A172 (cell line): Measurements from ENCODE around the gene KSR1. TPM values are rescaled to one million over a fixed set of nuclear protein-coding genes. Genes with fewer than 3 reads are reported as not detected.
"Not testable (repeated sequence)": the region's sequence is repeated elsewhere in the genome, so short reads cannot be mapped to it uniquely, and the experiment has no call there.

Source experiments
- DNase-seq: peaks from one replicate; pipeline ENCODE4 v3.0.0-alpha.2; 2015; ENCODE audit warnings: low spot score
- total RNA-seq: library from RNA; depleted of rRNA; stranded (reverse); fragments of >200 nt; shearing (Covaris generic); gene quantifications from 2 replicates; pipeline ENCODE4 v1.2.3, GENCODE V29; 2014; rRNA removed

KSR1 gene
- total RNA-seq: 1.7 and 2.9 TPM in 2 replicates

DNA sequence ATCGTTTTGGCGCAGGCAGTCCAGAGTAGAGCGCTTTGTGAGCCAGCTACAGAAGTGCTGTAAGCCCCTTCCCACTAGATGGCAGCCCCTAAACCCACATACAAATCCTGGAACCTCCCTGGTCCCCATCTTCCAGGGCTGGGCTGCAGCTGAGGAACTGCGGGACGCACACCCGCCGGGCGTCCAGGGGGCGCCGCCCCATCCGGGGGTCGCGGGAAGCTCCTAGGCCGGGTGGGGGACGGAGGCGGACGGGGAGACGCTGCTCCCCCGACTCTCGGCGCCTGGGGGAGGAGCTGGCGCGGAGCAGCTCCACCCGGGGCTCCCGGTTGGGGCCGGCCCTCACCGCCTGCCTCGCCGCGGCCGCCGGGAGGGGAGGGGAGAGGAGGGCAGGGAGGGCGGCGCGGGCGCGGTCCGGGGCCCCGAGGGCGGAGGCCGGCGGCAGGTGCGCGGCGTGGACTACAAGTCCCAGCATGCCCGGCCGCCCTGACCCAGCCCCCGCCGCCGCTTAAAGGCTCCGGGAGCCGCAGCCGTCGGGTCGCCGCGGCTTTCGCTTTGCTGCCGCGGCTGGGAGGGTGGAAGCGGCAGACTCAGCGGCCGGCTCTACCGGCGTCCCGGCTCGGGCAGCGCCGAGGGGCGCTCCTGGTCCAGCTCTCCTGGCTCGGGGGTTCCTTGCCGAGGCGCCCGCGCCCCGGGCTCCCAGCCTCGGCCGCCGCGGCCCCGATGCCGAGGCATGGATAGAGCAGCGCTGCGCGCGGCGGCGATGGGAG lies at the start of gene KSR1:
KSR1 (plus strand) TSS at position 535 of the 767 bp plus-strand sequence; CDS start at position 731, 196 bp downstream.
- peak; percentile 40 for DNase-seq

GRCh38 chr17:27407916-27408864 lies 48.1 kb upstream of the KSR1 start:
- DNase-seq: peak; percentile 84

- DNase-seq: peak; percentile 51
Observed at GRCh38 chr17:27408891-27409290, 47.4 kb upstream of the KSR1 start.

GRCh38 chr17:27412158-27412557 lies 44.1 kb upstream of the KSR1 start:
- DNase-seq: not testable (repeated sequence)

GRCh38 chr17:27413315-27413714 lies 42.9 kb upstream of the KSR1 start:
- DNase-seq: no peak

GRCh38 chr17:27413792-27414191 lies 42.5 kb upstream of the KSR1 start:
- no peak for DNase-seq

DNA sequence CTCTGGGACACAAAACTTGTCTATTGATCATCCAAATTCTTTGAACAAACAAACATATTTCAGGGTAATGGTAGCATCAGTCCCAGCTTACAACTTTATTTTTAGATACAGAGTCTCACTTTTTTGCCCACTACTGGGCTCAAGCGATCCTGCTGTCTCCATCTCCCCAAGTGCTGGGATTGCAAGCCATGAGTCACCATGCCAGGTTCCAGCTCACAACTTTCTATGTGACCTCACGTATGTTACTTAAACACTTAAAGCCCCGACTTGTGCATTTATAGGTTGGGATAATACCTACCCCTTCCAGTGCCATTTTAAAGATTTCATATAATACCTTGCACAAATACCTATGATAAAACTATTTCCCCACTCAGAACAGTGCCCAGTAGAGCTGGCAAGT lies 42.0 kb upstream of the KSR1 start:
- peak; percentile 21 for DNase-seq

DNA sequence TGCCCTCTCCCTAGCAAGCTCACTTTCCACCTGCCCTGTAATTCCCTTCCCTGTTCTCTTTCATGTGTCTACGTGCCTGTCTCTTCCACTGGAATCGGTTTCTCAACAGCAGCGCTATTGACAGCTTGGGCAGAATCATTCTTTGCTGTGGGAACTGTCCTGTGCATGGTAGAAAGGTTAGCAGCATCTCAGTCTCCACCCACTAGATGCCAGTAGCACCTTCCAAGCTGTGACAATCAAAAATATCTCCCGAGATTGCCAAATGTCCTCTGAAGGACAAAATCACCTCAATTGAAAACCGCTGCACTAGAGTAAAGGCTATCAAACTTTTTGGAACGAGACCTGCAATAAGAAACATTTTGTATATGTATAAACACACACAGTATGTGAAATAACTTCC lies 41.6 kb upstream of the KSR1 start:
- no peak for DNase-seq

GRCh38 chr17:27415120-27415795 lies 41.0 kb upstream of the KSR1 start:
- DNase-seq: no peak

DNA sequence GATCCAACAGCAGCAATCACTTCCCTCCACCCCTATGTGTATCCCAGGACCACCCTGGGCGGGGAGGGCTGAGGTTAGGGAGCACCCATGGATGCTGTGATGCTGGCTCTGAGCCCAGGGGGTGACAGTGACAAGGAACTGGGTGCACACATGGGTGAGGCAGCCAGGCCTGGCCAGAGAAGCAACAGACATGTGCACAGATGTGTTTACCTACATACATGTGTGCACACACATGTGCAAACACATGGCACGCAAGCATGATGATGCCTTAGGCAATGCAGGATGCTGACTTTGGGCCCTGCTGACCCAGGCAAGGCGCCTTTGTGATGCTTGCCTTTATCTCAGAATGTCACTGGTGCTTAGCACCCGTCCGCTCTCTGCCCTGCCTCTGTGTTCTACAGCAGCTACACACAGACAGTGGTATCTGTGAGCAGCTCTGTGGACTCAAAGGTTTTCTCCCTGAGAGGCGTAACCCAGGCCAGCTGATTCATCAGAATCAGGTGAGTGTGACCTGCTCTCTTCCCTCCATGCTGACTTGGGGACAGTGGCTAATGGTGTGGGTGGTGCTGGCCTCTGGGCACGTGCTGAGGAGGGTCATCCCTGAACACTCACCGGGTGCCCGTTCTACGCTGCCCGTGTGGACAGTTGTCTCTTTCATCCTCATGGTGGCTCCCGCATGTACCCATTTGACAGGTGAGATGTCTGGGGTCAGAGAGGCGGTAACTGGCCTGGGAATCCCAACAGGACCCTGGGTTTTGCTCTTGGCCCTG lies 38.5 kb upstream of the KSR1 start:
- no peak for DNase-seq

- no peak for DNase-seq
Observed at GRCh38 chr17:27418366-27418615, 38.0 kb upstream of the KSR1 start.

DNA sequence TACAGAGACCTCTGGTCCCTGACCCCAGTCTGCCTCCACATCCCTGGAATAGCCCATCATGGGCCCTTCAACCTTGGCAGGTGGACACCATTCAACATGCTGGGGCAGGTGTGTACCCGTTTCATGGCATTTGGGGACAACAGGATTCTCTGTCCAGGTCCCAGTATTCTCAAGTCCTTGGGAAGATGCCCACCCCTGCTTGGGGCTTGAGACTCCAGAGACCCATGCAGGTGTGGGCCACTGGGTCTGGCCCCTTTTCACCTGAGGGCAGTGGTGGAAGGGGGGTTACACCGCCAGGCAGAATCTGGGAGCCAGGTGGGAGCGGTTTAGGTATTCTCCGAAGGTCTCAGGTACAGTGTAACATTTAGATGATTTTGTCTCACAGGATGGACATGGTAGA lies 37.1 kb upstream of the KSR1 start:
- DNase-seq: no peak

GRCh38 chr17:27420211-27420950 lies 35.9 kb upstream of the KSR1 start:
- DNase-seq: no peak

DNA sequence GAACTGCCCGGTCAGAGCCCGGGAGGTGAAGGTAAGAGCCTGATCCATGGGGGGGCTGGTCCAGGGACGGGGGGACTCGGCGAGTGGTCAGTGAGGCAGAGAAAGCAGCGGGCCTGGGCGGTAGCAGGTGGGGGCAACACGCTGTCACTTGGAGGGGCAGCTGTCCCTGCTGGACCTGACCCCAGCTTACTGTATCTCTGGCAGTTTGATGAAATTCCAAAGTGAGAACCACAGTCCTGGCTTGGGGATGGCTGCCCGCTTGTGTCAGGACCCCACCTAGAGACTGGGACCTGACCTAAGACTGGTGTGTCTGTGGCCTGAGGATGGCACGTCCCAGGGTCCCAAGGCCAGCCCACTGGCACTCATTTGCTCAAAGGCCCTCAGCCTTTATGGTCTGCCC lies 35.1 kb upstream of the KSR1 start:
- DNase-seq: no peak

DNA sequence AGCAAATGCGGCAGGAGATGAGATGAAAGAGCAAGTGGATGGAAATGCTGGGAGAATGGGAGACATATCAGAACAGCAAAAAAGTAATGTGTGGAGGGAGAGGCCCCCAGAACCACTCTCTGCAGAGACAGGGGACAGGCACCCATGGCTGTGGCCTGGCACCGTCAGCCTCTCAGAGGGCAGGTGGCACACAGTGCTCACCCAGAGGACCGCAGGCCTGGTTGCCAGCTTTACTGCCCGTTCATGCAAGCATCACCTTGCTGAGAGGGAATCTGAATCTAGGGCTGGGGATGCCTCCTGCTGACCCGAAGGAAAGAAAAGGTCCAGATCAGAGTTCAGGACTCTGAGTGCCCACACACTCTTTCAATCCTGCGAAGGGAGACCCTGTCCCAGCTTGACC lies 34.6 kb upstream of the KSR1 start:
- not testable (repeated sequence) for DNase-seq

DNA sequence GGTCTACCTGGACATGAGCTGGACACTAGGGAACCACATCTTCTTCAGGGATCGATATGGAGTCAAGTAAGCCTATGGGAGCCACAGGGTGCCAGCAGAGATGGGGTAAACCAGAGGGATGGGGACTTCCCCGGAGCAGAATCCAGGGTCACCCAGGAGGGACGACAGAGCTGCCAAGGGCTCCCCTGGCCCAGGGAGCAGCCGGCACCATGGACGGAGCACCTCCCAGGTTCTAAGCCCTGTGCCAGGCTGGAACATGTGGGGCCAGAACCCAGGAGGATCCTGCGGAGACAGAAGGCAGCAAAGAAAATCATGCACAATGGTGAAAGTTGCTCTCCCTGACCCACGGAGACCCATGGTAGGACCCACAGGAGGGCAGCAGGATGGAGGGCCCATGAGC lies 33.6 kb upstream of the KSR1 start:
- DNase-seq: no peak

DNA sequence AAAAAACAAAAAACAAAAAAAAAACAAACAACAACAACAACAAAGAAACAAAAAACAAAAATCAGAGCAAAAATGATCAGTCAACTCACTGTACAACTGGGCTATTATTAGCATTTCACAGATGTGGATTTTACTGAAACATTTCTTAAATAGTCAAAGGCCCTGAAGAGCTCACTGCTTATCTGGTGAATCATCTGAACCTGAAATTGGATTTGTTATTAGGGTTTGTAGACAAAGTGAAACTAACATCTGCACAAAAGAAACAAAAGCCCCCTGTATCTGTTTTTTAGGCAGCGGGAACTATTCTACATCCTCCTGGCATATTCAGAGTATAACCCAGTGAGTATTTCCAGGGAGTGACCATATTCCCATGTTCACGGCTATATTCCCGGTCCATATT lies 32.6 kb upstream of the KSR1 start:
- DNase-seq: no peak

DNA sequence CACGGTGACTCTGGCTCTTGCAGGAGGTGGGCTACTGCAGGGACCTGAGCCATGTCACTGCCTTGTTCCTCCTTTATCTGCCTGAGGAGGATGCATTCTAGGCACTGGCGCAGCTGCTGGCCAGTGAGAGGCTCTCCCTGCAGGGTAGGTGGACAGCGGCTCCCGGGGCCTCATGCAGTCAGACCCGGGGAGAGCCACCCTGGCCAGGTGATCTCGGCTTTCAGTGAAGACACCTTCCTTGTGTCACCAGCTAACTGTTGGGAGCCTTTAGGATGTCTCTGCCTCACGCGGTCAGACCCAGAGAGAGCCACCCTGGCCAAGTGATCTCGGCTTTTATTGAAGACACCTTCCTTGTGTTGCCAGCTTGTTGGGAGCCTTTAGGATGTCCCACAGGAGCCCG lies 31.7 kb upstream of the KSR1 start:
- no peak for DNase-seq

DNA sequence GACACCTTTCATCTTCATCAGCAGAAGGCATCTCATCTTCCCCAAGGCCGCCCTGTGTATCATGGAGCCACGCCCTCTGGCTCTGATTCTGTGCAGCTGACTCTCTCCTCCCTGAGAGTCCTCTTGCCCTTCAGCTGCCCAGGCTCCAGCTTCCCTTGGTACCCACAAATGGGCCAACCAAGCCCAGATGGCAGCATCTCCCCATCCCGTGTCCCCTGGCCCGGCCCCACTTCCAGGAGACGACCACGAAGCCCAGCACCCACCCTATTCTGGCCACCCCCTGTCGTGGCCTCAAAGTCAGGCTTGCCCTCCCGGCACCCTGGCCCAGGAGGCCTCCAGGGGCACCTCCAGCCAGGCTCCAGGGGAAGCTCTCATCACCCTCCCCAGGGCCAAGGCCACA lies 31.3 kb upstream of the KSR1 start:
- DNase-seq: no peak

DNA sequence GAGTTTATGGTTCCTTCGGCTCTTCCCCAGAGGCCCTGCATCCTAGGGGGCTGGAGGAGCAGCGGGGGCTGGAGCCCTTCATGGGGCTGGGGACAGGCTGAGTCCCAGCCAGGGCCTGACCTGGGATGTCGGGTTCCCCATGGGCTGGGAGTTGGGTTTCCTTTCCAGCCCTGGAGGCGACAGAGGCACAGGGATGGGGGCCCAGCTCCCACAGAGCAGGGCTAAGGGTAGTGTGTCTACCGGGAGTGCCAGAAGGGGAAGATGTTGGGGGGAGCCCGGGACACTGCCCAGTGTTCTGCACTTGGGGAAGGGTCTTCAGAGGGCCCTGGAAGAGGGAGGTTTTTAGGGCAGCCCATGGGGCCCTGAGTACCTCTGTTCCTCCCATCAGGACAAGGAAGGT lies 30.7 kb upstream of the KSR1 start:
- not testable (repeated sequence) for DNase-seq

GRCh38 chr17:27425991-27426390 lies 30.3 kb upstream of the KSR1 start:
- DNase-seq: no peak
